Body of pancreas (tissue), 4 donors: ENCODE data around the gene MYADM. TPM values are rescaled to one million over a fixed set of nuclear protein-coding genes. Genes with fewer than 3 reads are reported as not detected.
"Not testable (repeated sequence)": the region's sequence is repeated elsewhere in the genome, so short reads cannot be mapped to it uniquely, and the experiment has no call there.

Experiments
- ATAC-seq: fragments of 150-250 bp; one replicate; pipeline ENCODE4 v1.9.1; 2016
- DNase-seq, 4 donors: peaks; one replicate each; pipeline ENCODE4 v3.0.0-alpha.2; 2019
- H3K27ac ChIP-seq, 4 donors: fragments of 200-600 bp; sonication (generic); 1 replicate in 3 of 4; 2 replicates in 1 of 4; pipeline versions ENCODE4 v1.5.1 to v1.6.1; 2016 to 2019; ENCODE audit warnings: mild to moderate bottlenecking in 1 of 4, mixed read lengths in 1 of 4, moderate library complexity in 1 of 4
- H3K27me3 ChIP-seq, 2 donors: fragments of 200-600 bp; sonication (generic); one replicate each; pipeline ENCODE4 v1.6.0; 2016; ENCODE audit warnings: mild to moderate bottlenecking in 1 of 2
- H3K36me3 ChIP-seq, 2 donors: fragments of 200-600 bp; sonication (generic); replicated peaks in 1 of 2; 2 replicates each; pipeline ENCODE4 v1.5.1; 2016; ENCODE audit warnings: low read depth in 2 of 2; ENCODE audit not compliant: insufficient read depth in 1 of 2
- H3K4me1 ChIP-seq: fragments of 200-600 bp; sonication (generic); one replicate; pipeline ENCODE4 v1.6.0; 2016
- H3K4me3 ChIP-seq, 2 donors: fragments of 200-600 bp; sonication (generic); 1 replicate in 1 of 2; 2 replicates in 1 of 2; pipeline ENCODE4 v1.5.1; 2016 to 2019
- H3K9me3 ChIP-seq, 3 donors: fragments of 200-600 bp; sonication (generic); 1 replicate in 2 of 3; 2 replicates in 1 of 3; pipeline ENCODE4 v1.5.1; 2016
- CTCF ChIP-seq, 7 experiments: fragments of 450-650 bp in 4 of 7; fragments of 200-600 bp in 3 of 7; sonication (generic) in 3 of 7; IDR thresholded peaks; one replicate each; pipeline ENCODE4 v1.5.1; 2016 to 2019; ENCODE audit warnings: antibody characterized with exemption in 7 of 7
- POLR2A ChIP-seq, 3 donors: fragments of 450-650 bp; IDR thresholded peaks; one replicate each; pipeline ENCODE4 v1.6.1; 2016; ENCODE audit warnings: antibody characterized with exemption in 3 of 3, mild to moderate bottlenecking in 2 of 3
- WGBS, 2 donors: methylation state at CpG; one replicate each; pipeline ENCODE4 v1.1.5; 2017; 5-methylcytosine and 5-hydroxymethylcytosine counted together
- intact Hi-C: fragments of 100-400 bp; cut with DNase I; formaldehyde crosslinking; loops from one replicate; pipeline ENCODE4 v1.15.1; 2023
- total RNA-seq, 2 donors: library from RNA; depleted of rRNA; stranded (reverse); fragments of >200 nt; gene quantifications; one replicate each; pipeline ENCODE4 v1.1.0, GENCODE V29; 2016

MYADM gene
- total RNA-seq, 2 donors from 2014 or later = 12.2 to 30.0 TPM

- Histone ChIP-seq H3K4me3 (peak overlapping the region; percentile 66 to 76), H3K9me3 (no peaks in the 10 kb centered on the region), H3K4me1 (peaks cover 50% of the 10 kb centered on the region), H3K27ac (peak overlapping the region; percentile 78 to 94 (median 86)), H3K27me3 (no peaks in the 10 kb centered on the region), H3K36me3 (peaks cover 3 to 9% of the 10 kb centered on the region in 2 donors)
- intact Hi-C loops = no loop called here
- DNase-seq = peak; percentile 89 to 93 (median 92)
- peak; percentile 68 for ATAC-seq
- TF ChIP-seq CTCF (IDR thresholded peaks at IDR 0.05) (peak; percentile 26 to 72 (median 60)), POLR2A (IDR thresholded peaks at IDR 0.05) (peak; percentile 29 to 66 (median 51))
- WGBS, 2 donors = 0 to 1% methylated on average over 6 to 57 of the region's 75 CpGs
These were observed 1.5 kb downstream of the MYADM start for GRCh38 chr19:53868892-53869804.

DNA sequence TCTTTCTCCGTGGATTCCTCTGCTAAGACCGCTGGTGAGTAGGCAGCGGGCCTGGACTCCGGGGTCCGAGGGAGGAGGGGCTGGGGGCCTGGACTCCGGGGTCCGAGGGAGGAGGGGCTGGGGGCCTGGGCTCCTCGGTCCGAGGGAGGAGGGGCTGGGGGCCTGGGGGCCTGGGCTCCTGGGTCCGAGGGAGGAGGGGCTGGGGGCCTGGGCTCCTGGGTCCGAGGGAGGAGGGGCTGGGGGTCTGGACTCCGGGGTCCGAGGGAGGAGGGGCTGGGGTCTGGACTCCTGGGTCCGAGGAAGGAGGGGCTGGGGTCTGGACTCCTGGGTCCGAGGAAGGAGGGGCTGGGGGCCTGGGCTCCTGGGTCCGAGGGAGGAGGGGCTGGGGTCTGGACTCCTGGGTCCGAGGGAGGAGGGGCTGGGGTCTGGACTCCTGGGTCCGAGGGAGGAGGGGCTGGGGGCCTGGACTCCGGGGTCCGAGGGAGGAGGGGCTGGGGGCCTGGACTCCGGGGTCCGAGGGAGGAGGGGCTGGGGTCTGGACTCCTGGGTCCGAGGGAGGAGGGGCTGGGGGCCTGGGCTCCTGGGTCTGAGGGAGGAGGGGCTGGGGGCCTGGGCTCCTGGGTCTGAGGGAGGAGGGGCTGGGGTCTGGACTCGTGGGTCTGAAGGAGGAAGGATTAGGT lies 2.3 kb downstream of the MYADM start:
- WGBS, 2 donors = 0 to 1% methylated on average over 1 to 10 of the region's 24 CpGs
- intact Hi-C loops = not testable (repeated sequence)
- peaks cover 42% of the 10 kb centered on the region for H3K4me1 ChIP-seq

GRCh38 chr19:53870485-53870844 lies 2.8 kb downstream of the MYADM start:
- DNase-seq (peak in 3 of 4 donors; percentile 32 to 51 (median 41)), ATAC-seq (no peak)
- 13 to 39% methylated on average over 3 to 5 of the region's 5 CpGs for WGBS, 2 donors

More for the DNA sequence above, 2.3 kb downstream of the MYADM start:
- H3K9me3 ChIP-seq, DNase-seq, H3K27me3 ChIP-seq, ATAC-seq: not testable (repeated sequence)
- H3K4me3 ChIP-seq = peak overlapping the region; percentile 66 to 76
- peak overlapping the region; percentile 78 to 94 (median 86) for H3K27ac ChIP-seq
- peaks cover 7 to 11% of the 10 kb centered on the region in 2 donors for H3K36me3 ChIP-seq

DNA sequence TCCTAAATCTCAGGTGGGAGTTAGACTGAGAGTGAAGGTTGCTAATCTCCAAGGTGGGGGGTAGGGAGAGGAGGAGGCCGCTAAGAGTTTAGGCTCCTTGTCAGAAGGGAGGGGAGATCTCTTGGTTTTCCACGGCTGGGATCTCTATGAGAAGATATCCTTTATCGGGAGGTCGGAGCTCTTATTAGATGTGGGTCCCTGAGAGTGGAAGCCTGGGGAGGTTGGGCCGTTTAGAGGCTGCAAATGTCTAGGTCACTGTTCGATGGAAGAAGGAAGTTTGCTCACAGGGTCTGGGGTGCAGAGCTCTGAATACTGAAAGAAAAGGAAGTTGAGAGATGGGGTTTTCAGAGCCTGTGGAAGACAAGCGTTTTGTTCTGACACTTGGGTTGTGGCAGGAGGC lies 3.8 kb downstream of the MYADM start:
- H3K27ac ChIP-seq = no peak overlapping the region
- H3K4me3 ChIP-seq = no peak overlapping the region
- DNase-seq (no peak), ATAC-seq (no peak)
- peaks cover 27% of the 10 kb centered on the region for H3K4me1 ChIP-seq
- no peaks in the 10 kb centered on the region for H3K27me3 ChIP-seq
- intact Hi-C loops = no loop called here
- H3K9me3 ChIP-seq = no peaks in the 10 kb centered on the region
- 52 to 64% methylated on average over 7 of the region's 7 CpGs for WGBS, 2 donors
- H3K36me3 ChIP-seq = peaks cover 7 to 11% of the 10 kb centered on the region in 2 donors
- TF ChIP-seq POLR2A (IDR thresholded peaks at IDR 0.05) (no peak), CTCF (IDR thresholded peaks at IDR 0.05) (no peak)

More at GRCh38 chr19:53870485-53870844, 2.8 kb downstream of the MYADM start:
- Histone ChIP-seq H3K36me3 (peaks cover 7 to 11% of the 10 kb centered on the region in 2 donors), H3K27ac (peak overlapping the region in 3 of 4 donors; percentile 78 to 94 (median 89)), H3K4me3 (no peak overlapping the region), H3K27me3 (no peaks in the 10 kb centered on the region), H3K4me1 (peaks cover 37% of the 10 kb centered on the region), H3K9me3 (no peaks in the 10 kb centered on the region)
- TF ChIP-seq CTCF (IDR thresholded peaks at IDR 0.05) (no peak), POLR2A (IDR thresholded peaks at IDR 0.05) (peak in 1 of 3 donors; percentile 11)
- intact Hi-C loops = no loop called here

GRCh38 chr19:53872762-53873161 lies 5.1 kb downstream of the MYADM start:
- intact Hi-C loops = no loop called here
- H3K4me1 ChIP-seq = peaks cover 17% of the 10 kb centered on the region
- no peak overlapping the region for H3K4me3 ChIP-seq
- no peak overlapping the region for H3K27ac ChIP-seq
- no peaks in the 10 kb centered on the region for H3K9me3 ChIP-seq
- DNase-seq = no peak
- ATAC-seq = no peak
- TF ChIP-seq CTCF (IDR thresholded peaks at IDR 0.05) (no peak), POLR2A (IDR thresholded peaks at IDR 0.05) (no peak)
- 71 to 76% methylated on average over 6 of the region's 6 CpGs for WGBS, 2 donors
- peaks cover 7 to 11% of the 10 kb centered on the region in 2 donors for H3K36me3 ChIP-seq
- no peaks in the 10 kb centered on the region for H3K27me3 ChIP-seq
